B cell (primary cell): ENCODE data around the gene CUTC. TPM values are rescaled to one million over a fixed set of nuclear protein-coding genes. Genes with fewer than 3 reads are reported as not detected.

Experiments
- ATAC-seq: fragments of 200-7000 bp; cut with Tn5 transposase; one replicate; pipeline ENCODE4 v1.10.0; 2021; ENCODE audit warnings: low read depth, mild to moderate bottlenecking, moderate number of reproducible peaks, moderate library complexity
- CTCF ChIA-PET: fragments of 350-600 bp; sonication (Branson Sonifier 250); formaldehyde crosslinking; loops from one replicate; lab custom pipeline; 2021; ENCODE audit warnings: antibody characterized with exemption, inconsistent platforms; lab: Charles Lee
- POLR2A ChIA-PET: fragments of 350-600 bp; sonication (Branson Sonifier 250); formaldehyde crosslinking; loops from one replicate; lab custom pipeline; 2021; ENCODE audit warnings: antibody characterized with exemption; lab: Charles Lee
- DNase-seq: peaks from one replicate; pipeline ENCODE4 v3.0.0; 2013
- H2AFZ ChIP-seq: 2 replicates; pipeline ENCODE4 v1.6.1; 2012; ENCODE audit warnings: mild to moderate bottlenecking, low read depth, low read length; ENCODE audit not compliant: insufficient read depth, poor library complexity, severe bottlenecking
- H3K27ac ChIP-seq, 2 donors: 1 replicate in 1 of 2; 2 replicates in 1 of 2; pipeline ENCODE4 v1.5.1; 2012 to 2013; ENCODE audit warnings: low read length in 2 of 2, mild to moderate bottlenecking in 2 of 2, moderate library complexity in 1 of 2
- H3K27me3 ChIP-seq, 4 experiments: fragments of 200-600 bp in 1 of 4; sonication (generic) in 1 of 4; replicated peaks in 1 of 4; 1 replicate in 2 of 4; 2 replicates in 2 of 4; pipeline versions ENCODE4 v1.6.1 to v1.7.0; 2013 to 2016; ENCODE audit warnings: low read length in 3 of 4, mild to moderate bottlenecking in 2 of 4, mixed read lengths in 1 of 4, moderate library complexity in 1 of 4; ENCODE audit not compliant: insufficient read depth in 4 of 4, control insufficient read depth in 3 of 4; ENCODE audit errors: control extremely low read depth in 1 of 4
- H3K36me3 ChIP-seq, 2 experiments: replicated peaks in 1 of 2; 1 replicate in 1 of 2; 2 replicates in 1 of 2; pipeline versions ENCODE4 v1.6.1 to v1.7.1; 2013; ENCODE audit warnings: low read length in 1 of 2; ENCODE audit not compliant: insufficient read depth in 2 of 2, control insufficient read depth in 1 of 2; ENCODE audit errors: control extremely low read depth in 1 of 2, extremely low read depth in 1 of 2
- H3K4me1 ChIP-seq, 2 donors: fragments of 200-600 bp in 1 of 2; sonication (generic) in 1 of 2; 1 replicate in 1 of 2; 2 replicates in 1 of 2; pipeline versions ENCODE4 v1.5.1 to v1.6.1; 2013 to 2017; ENCODE audit warnings: low read length in 2 of 2; ENCODE audit not compliant: control insufficient read depth in 2 of 2, insufficient read depth in 2 of 2
- H3K4me2 ChIP-seq: replicated peaks from 2 replicates; pipeline ENCODE3; 2012; ENCODE audit warnings: mild to moderate bottlenecking, low read depth, low read length; ENCODE audit not compliant: poor library complexity, severe bottlenecking
- H3K4me3 ChIP-seq, 5 experiments: fragments of 200-600 bp in 1 of 5; sonication (generic) in 1 of 5; 1 replicate in 3 of 5; 2 replicates in 2 of 5; pipeline versions ENCODE4 v1.5.1 to v1.7.0; 2011 to 2016; ENCODE audit warnings: low read length in 4 of 5, mild to moderate bottlenecking in 4 of 5, low read depth in 2 of 5, control low read depth in 1 of 5, moderate library complexity in 1 of 5; ENCODE audit not compliant: insufficient read depth in 1 of 5; ENCODE audit errors: control extremely low read depth in 1 of 5, extremely low read depth in 1 of 5
- H3K79me2 ChIP-seq: fragments of 200-600 bp; sonication (generic); one replicate; pipeline ENCODE4 v1.6.0; 2016; ENCODE audit warnings: low read length; ENCODE audit not compliant: control insufficient read depth, insufficient read depth
- H3K9ac ChIP-seq: fragments of 200-600 bp; sonication (generic); 2 replicates; pipeline ENCODE4 v1.6.1; 2017; ENCODE audit warnings: mild to moderate bottlenecking, low read length, moderate library complexity
- H3K9me3 ChIP-seq, 3 donors: one replicate each; pipeline versions ENCODE4 v1.6.1 to v1.7.1; 2013; ENCODE audit warnings: low read length in 2 of 3; ENCODE audit not compliant: control insufficient read depth in 2 of 3, insufficient read depth in 1 of 3; ENCODE audit errors: control extremely low read depth in 1 of 3
- H4K20me1 ChIP-seq: 2 replicates; pipeline ENCODE4 v1.6.0; 2012; ENCODE audit warnings: mild to moderate bottlenecking, low read length; ENCODE audit not compliant: insufficient read depth, control insufficient read depth, poor library complexity, severe bottlenecking
- H3K27ac Mint-ChIP-seq: one replicate; pipeline ENCODE4 v1.8.0; 2021; ENCODE audit warnings: mixed read lengths
- H3K27me3 Mint-ChIP-seq: one replicate; pipeline ENCODE4 v1.8.0; 2021; ENCODE audit warnings: mixed read lengths
- H3K4me1 Mint-ChIP-seq: one replicate; pipeline ENCODE4 v1.8.0; 2021; ENCODE audit warnings: mixed read lengths
- H3K4me3 Mint-ChIP-seq: one replicate; pipeline ENCODE4 v1.8.0; 2021; ENCODE audit warnings: mixed read lengths
- H3K9me3 Mint-ChIP-seq: one replicate; pipeline ENCODE4 v1.8.0; 2022; ENCODE audit warnings: mixed read lengths; ENCODE audit not compliant: insufficient read depth
- EZH2 ChIP-seq: IDR thresholded peaks from 2 replicates; pipeline ENCODE4 v1.6.1; 2012; ENCODE audit warnings: borderline replicate concordance, low read depth, mild to moderate bottlenecking, moderate library complexity, low read length; ENCODE audit not compliant: insufficient read depth, poor library complexity, severe bottlenecking
- WGBS: methylation state at CpG from one replicate; pipeline ENCODE4 v1.1.5; 2013; ENCODE audit warnings: missing lambda C conversion rate; ENCODE audit not compliant: insufficient coverage; 5-methylcytosine and 5-hydroxymethylcytosine counted together
- intact Hi-C: fragments of 100-400 bp; cut with micrococcal nuclease; formaldehyde crosslinking; loops from one replicate; pipeline ENCODE4 v1.10.0; 2022
- polyA plus RNA-seq: library from polyadenylated mRNA; depleted of rRNA; stranded (reverse); fragments of >200 nt; gene quantifications from 2 replicates; pipeline ENCODE4 v1.2.3, GENCODE V29; 2012
- total RNA-seq, 2 donors: library from RNA; stranded (reverse); fragments of 120-200 nt in 1 of 2; gene quantifications; 1 replicate in 1 of 2; 2 replicates in 1 of 2; pipeline versions ENCODE4 v1.2.3 to v1.2.4, GENCODE V29; 2013 to 2022
- TF ChIP-seq, protein P1 (sequence below): fragments of 200-600 bp; IDR thresholded peaks from one replicate; pipeline ENCODE4 v1.8.0; 2022; ENCODE audit warnings: antibody characterized with exemption, mild to moderate bottlenecking

CUTC gene
- total and polyA plus RNA-seq, 2 donors (not counting 1 experiment from before 2014, with no cell fraction given) = 22.8 to 33.3 TPM

DNA sequence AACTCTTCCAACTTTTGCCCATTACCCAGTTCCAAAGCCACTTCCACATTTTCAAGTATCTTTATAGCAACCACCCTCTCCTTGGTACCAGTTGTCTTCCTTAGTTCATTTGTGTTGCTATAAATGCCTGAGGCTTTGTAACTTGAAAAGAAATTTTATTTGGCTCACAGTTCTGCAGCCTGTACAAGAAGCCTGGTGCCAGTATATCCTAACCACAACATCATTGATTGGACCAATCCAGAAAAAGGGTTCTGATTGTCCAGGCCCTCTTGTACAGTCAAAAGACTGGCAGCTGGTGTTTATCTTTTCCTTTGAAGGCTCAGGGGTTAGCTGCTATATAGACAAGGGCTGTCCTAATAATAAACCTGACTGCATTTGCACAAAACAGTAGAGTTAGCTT lies 29.3 kb downstream of the CUTC start:
- H3K9ac ChIP-seq = no peak overlapping the region
- ATAC-seq (no peak), DNase-seq (no peak)
- H3K4me1 Mint-ChIP-seq = peaks cover 5% of the 10 kb centered on the region
- H3K9me3 Mint-ChIP-seq = no peaks in the 10 kb centered on the region
- H4K20me1 ChIP-seq = no peaks in the 10 kb centered on the region
- POLR2A ChIA-PET = no interaction called here
- no peaks in the 10 kb centered on the region for H3K9me3 ChIP-seq
- H3K4me2 ChIP-seq = no peak overlapping the region
- no peaks in the 10 kb centered on the region for H3K79me2 ChIP-seq
- peaks cover 23 to 32% of the 10 kb centered on the region in 2 experiments for H3K36me3 ChIP-seq
- CTCF ChIA-PET = no interaction called here
- peaks cover 0 to 1% of the 10 kb centered on the region in 2 donors for H3K4me1 ChIP-seq
- H3K4me3 Mint-ChIP-seq = no peak overlapping the region
- H3K27me3 ChIP-seq = no peaks in the 10 kb centered on the region
- H3K27me3 Mint-ChIP-seq = no peaks in the 10 kb centered on the region
- TF ChIP-seq, protein P1, sequence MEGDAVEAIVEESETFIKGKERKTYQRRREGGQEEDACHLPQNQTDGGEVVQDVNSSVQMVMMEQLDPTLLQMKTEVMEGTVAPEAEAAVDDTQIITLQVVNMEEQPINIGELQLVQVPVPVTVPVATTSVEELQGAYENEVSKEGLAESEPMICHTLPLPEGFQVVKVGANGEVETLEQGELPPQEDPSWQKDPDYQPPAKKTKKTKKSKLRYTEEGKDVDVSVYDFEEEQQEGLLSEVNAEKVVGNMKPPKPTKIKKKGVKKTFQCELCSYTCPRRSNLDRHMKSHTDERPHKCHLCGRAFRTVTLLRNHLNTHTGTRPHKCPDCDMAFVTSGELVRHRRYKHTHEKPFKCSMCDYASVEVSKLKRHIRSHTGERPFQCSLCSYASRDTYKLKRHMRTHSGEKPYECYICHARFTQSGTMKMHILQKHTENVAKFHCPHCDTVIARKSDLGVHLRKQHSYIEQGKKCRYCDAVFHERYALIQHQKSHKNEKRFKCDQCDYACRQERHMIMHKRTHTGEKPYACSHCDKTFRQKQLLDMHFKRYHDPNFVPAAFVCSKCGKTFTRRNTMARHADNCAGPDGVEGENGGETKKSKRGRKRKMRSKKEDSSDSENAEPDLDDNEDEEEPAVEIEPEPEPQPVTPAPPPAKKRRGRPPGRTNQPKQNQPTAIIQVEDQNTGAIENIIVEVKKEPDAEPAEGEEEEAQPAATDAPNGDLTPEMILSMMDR = no peak
- TF ChIP-seq EZH2 = no peak
- intact Hi-C loops = no loop called here
- no peak overlapping the region for H2AFZ ChIP-seq
- no peak overlapping the region for H3K27ac ChIP-seq
- no peak overlapping the region for H3K27ac Mint-ChIP-seq
- no peak overlapping the region for H3K4me3 ChIP-seq

DNA sequence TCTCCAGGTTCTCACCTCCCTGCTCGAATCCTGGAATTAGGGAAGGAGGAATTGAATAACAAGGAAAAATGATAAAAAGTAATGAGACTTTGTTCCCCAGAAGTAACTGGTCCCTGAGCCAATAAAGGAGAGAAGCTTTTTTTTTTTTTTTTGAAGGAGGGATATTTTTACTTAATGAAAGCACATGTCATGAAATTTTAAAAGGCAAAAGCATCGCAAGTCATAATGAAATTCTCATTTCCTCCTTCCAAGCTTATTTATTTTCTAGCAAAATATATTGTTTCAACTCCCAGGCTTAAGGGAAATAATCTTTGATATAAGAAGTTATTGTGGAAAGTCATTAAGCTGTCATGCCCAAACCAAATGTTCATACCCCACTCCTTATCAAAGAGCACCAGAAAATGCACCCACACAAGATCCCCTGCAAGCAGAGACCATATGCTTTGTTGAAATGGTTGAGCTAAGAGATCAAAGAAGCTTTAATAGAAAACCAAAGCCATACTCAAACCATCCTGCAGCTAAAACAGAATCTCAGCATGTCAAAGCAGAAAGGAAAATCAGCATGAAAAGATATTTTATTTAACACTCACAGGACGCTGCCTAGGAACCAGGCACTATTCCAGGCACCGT lies 33.8 kb downstream of the CUTC start:
- ATAC-seq (no peak), DNase-seq (no peak)
- no peaks in the 10 kb centered on the region for H4K20me1 ChIP-seq
- H3K4me2 ChIP-seq = no peak overlapping the region
- no peak overlapping the region for H3K9ac ChIP-seq
- ChIA-PET CTCF (interaction anchor here (1.2 kb wide), 1 partner anchor 52 kb away, joined by 3 read pairs; no protein-coding TSS in a partner anchor), POLR2A (no interaction called here)
- H3K36me3 ChIP-seq = peaks cover 2 to 5% of the 10 kb centered on the region in 2 experiments
- H3K9me3 ChIP-seq = no peaks in the 10 kb centered on the region
- H3K9me3 Mint-ChIP-seq = no peaks in the 10 kb centered on the region
- H3K4me3 ChIP-seq = no peak overlapping the region
- no peaks in the 10 kb centered on the region for H3K27me3 ChIP-seq
- 83% methylated on average over 2 of the region's 4 CpGs for WGBS
- no peak for TF ChIP-seq EZH2
- TF ChIP-seq, protein P1 = no peak
- no peaks in the 10 kb centered on the region for H3K79me2 ChIP-seq
- no peaks in the 10 kb centered on the region for H3K4me1 ChIP-seq
- no peaks in the 10 kb centered on the region for H3K27me3 Mint-ChIP-seq
- no peak overlapping the region for H3K27ac ChIP-seq
- H3K27ac Mint-ChIP-seq = no peak overlapping the region
- intact Hi-C loops = no loop called here
- H3K4me1 Mint-ChIP-seq = peaks cover 2% of the 10 kb centered on the region
- H3K4me3 Mint-ChIP-seq = no peak overlapping the region
- H2AFZ ChIP-seq = no peak overlapping the region
